Activated T-cell treated with anti-CD3 and anti-CD28 coated beads for 4 hours (primary cell): Measurements from ENCODE around the gene IGSF9B.

Experiments used
- DNase-seq: peaks from one replicate; pipeline ENCODE4 v3.0.0-alpha.2; 2020

Gene IGSF9B

DNA sequence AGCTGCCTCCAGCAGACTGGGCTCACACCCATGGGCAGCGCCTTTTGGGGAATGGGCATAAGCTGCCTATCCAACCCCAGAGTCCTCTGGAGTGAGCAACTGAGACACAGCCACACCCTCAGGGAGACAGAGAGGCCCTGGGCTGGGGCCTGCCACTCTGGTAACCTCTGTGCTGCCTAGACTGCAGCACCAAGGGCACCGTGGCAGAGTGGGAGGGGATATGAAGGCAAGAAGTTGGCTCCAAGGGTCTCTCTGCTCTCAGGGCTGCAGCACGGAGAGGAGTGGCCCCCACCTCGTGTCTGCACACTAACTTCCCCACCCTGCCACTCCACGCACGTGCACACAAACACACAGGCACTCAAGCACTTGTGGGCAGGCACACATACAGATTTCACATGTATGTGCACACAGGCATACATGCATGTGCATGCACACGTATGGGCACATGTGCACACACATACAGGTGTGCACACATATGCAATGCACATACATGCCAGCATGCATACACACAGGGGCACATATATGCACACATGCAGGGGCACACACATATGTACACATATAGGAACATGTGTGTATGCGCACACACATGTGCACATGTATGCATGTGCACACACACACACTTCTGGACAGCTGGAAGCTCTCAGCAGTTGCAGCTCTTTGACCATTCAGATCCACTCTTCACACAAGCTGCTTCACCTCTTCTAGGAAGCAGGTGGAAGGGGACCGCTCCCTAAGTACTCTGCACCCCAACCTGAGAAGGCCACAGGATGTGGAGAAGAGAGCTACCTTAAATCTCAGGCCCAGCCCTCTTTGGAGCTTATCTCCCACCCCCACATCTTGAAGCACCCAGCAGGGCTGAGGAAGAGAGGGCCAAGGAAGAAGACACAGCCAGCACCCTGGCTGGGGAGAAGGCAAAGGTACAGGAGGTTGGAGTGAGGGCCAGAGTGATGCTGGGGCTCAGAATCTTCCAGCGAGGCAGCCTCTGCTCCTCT, 4.3 kb downstream of the IGSF9B start:
- DNase-seq: no peak

GRCh38 chr11:133951327-133952198, 5.2 kb downstream of the IGSF9B start:
- DNase-seq: no peak

- no peak for DNase-seq
These were observed 5.9 kb downstream of the IGSF9B start for GRCh38 chr11:133950874-133951326.

GRCh38 chr11:133950421-133950820, 6.3 kb downstream of the IGSF9B start:
- no peak for DNase-seq

- DNase-seq: no peak
These were observed 7.6 kb downstream of the IGSF9B start for GRCh38 chr11:133949129-133949528.

- no peak for DNase-seq
These were observed 8.1 kb downstream of the IGSF9B start for GRCh38 chr11:133948711-133949110.

- peak; percentile 29 for DNase-seq
These were observed 9.4 kb downstream of the IGSF9B start for GRCh38 chr11:133947321-133947756.

GRCh38 chr11:133946541-133947318, 10.0 kb downstream of the IGSF9B start:
- DNase-seq: no peak

GRCh38 chr11:133946051-133946450, 10.7 kb downstream of the IGSF9B start:
- DNase-seq: no peak

DNA sequence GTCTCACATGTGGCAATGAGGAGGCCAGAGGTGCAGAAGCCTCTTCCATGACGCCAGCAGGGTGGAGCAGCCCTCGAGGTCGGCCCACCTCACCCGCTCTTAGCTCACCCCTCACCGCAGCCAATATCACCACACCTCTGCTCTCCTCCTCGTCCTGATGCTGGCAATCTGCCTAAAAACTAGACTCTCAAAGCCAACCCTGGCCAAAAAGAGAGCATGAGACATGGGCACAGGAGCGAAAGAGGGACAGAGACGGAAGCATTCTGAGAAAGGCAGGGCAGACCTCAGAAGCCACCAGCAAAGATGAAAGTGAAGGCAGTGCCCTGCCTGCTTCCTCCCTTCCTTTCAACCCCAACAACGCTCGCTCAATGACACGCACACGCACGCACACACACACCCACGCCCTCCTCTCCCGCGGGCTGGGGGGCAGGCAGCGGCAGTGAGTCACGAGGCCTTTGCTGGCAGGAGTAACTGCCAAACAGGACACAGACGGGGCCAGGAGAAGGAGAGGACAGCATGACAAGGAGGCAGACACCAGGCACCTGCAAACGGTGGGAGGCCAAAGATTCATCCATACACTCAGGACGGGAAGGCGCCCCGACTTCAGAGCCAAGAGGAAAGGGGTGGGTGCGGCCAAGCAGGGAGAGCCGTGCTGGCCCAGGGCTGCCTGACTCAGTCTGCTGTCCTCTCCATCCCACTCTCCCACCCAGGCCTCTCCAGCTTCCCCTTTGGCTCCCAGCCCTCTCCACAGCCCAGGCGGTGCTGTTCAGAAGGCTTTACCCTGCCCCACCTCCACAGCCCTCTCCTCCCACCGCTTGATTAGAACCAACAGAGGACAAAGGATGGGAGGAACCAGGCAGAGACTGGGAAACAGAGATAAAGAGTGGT, 11.4 kb downstream of the IGSF9B start:
- peak; percentile 79 for DNase-seq

DNA sequence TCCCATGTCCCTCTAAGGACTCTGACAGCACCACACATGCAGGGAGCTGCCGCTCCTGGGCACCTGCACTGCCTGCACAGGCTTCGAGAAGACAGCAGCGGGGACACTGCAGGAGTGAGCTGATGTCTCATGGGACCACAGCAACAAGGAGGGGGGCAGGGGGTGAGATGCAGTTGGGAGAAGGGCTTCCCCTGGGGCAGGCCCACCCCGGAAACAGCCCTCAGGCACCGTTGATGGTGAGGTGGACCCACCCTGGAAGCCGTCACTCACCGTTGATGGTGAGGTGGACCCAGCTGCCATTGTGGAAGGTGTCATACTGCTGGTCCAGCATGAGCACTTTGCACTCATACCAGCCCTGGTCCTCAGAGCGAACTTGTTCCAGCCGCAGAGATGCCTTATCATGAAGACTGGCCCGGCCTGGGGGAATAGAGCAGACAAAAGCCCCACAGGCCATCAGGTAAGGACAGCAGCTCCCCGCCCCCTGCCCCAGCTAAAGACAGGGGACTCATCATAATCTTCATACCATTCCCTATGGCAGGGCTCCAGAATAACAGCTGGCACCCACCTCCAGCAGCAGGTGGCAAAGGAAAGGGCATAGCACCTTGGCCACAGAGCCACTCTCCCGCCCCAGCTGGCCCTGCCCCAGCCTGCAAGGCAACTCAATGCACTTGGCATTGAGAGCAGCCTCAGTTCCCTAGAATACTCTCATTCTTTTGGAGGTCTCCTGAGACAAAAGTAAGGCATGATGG, 12.6 kb downstream of the IGSF9B start:
- no peak for DNase-seq

GRCh38 chr11:133942577-133942976, 14.2 kb downstream of the IGSF9B start:
- DNase-seq: no peak

GRCh38 chr11:133941546-133941945, 15.2 kb downstream of the IGSF9B start:
- DNase-seq: no peak

GRCh38 chr11:133940034-133940433, 16.7 kb downstream of the IGSF9B start:
- DNase-seq: no peak

- DNase-seq: no peak
These were observed 17.2 kb downstream of the IGSF9B start for GRCh38 chr11:133939558-133939957.

DNA sequence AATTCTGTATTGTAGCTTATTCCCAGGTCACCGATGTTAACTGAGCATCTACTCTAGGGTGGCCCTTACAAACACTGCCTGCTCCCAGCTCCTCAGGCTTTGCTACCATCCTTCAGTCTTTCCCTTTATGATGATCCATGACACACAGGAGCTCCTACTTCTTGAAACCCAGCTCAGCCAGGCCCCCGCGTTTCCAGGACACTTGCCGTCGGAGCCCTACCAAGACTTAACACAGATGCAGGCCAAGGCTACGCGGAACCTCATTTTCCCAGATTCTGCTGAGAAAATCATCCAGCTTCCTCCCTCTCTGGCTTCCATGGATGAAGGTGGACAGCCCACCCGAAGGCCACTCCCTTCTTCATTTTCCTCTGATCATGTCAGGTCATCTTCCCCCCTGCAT, 18.6 kb downstream of the IGSF9B start:
- no peak for DNase-seq

DNA sequence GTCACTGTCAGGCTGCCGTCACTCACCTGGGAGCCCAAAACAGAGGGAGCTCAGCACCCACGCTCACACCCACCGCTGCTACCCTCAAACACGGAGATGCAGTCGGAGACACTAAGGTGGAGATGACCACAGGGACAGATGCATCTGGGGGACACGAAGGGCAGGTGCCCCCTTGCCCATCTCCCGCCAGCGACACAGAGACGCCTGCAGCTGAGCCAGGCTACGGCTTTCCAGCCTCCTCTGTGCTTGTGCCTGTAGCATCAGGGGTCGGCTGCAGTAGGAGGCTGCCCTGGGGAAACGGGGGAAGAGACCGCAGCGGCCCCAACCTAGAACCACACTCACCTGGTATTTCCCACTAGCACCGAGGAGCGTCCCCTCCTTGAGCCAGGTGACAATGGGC, 19.3 kb downstream of the IGSF9B start:
- no peak for DNase-seq

DNA sequence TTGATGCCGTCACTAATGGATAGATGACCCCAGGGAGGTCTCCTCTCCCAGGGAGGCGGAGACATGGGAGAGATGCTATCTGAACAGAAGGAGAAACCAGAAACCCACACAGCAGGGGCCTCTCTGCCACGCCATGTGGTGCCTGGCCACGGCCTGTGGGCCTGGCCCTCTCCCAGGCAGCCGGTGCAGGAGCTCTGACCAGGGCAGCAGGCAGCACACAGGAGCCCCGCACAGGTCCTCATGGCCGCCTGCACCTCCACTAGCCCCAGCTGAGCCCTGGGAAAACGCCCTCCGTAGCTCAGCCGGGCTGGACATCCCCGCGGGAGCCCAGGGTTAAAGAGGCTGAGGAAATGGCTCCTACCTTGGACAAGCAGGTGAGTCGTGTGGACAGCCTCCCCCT, 19.8 kb downstream of the IGSF9B start:
- no peak for DNase-seq

DNA sequence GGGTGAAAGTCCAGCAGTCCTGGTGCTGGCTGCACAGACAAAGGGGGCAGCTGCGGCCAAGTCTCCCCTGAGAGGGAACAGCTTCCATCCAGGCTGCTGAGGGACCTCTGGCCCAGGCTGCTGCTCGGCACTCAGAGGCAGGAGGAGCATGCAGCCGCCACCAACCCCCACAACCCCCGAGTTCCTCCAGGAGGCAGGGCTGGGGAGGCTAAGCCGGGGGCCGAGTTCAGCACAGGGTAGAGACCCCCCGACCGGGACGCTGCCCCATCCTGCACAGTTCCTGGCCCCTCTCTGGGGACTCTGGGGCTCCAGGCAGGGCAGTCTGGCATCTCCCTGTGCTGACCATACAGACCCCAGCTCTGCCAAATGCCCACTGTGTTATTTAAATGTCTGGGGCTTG, 20.2 kb downstream of the IGSF9B start:
- no peak for DNase-seq

GRCh38 chr11:133936136-133936535, 20.6 kb downstream of the IGSF9B start:
- no peak for DNase-seq

DNA sequence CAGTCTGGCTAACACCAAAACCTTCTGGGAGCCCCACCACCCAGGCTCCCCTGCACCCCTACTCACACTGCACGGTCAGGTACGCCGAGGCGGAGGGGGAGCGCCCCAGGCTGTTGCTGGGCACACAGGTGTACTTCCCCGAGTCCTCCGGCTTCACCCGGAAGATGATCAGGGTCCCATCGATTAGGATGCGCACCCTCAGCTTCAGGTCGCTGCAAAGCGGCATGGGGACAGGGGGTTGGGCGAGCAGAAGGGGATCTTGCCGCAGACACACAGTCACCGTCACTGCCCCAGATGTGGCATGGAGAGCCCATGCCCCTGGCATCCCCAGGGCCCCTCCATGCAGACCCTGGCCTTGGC, 21.2 kb downstream of the IGSF9B start:
- no peak for DNase-seq
